ENCODE data around the gene ZNF77.

GRCh38 chr19:2977001-2977745, 32.4 kb upstream of the ZNF77 start, which contains the start of gene TLE6:
- TF ChIP-seq, protein P1, sequence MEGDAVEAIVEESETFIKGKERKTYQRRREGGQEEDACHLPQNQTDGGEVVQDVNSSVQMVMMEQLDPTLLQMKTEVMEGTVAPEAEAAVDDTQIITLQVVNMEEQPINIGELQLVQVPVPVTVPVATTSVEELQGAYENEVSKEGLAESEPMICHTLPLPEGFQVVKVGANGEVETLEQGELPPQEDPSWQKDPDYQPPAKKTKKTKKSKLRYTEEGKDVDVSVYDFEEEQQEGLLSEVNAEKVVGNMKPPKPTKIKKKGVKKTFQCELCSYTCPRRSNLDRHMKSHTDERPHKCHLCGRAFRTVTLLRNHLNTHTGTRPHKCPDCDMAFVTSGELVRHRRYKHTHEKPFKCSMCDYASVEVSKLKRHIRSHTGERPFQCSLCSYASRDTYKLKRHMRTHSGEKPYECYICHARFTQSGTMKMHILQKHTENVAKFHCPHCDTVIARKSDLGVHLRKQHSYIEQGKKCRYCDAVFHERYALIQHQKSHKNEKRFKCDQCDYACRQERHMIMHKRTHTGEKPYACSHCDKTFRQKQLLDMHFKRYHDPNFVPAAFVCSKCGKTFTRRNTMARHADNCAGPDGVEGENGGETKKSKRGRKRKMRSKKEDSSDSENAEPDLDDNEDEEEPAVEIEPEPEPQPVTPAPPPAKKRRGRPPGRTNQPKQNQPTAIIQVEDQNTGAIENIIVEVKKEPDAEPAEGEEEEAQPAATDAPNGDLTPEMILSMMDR (IDR thresholded peaks at IDR 0.05; ENCODE audit: poor library complexity, severe bottlenecking), result peak; percentile 19
- no peak for TF ChIP-seq EZH2 (IDR thresholded peaks at IDR 0.05; ENCODE audit: borderline replicate concordance, insufficient read depth, low read length, poor library complexity, severe bottlenecking)
- no peak for TF ChIP-seq TAF1 (IDR thresholded peaks at IDR 0.05; ENCODE audit: low read depth)
- TF ChIP-seq MXI1 (conservative IDR thresholded peaks at IDR 0.05; ENCODE audit: poor library complexity, severe bottlenecking), result peak; percentile 43
- no peak for TF ChIP-seq RAD21 (conservative IDR thresholded peaks at IDR 0.05)
- no peak for TF ChIP-seq EP300 (conservative IDR thresholded peaks at IDR 0.05; ENCODE audit: poor library complexity, severe bottlenecking)
- TF ChIP-seq POLR2AphosphoS5 (IDR thresholded peaks at IDR 0.05), result peak; percentile 43
